Immature natural killer cell (primary cell): Measurements from ENCODE around the gene ARSA. TPM values are rescaled to one million over a fixed set of nuclear protein-coding genes. Genes with fewer than 3 reads are reported as not detected.
"Not testable (repeated sequence)": the region's sequence is repeated elsewhere in the genome, so short reads cannot be mapped to it uniquely, and the experiment has no call there.

Source experiments
- DNase-seq, 3 donors: peaks; one replicate each; pipeline ENCODE4 v3.0.0; 2022; ENCODE audit warnings: mixed read lengths in 1 of 3
- H3K27ac Mint-ChIP-seq, 6 donors: one replicate each; pipeline ENCODE4 v1.8.0; 2020; ENCODE audit warnings: mixed read lengths in 6 of 6, mild to moderate bottlenecking in 5 of 6, inconsistent platforms in 4 of 6, moderate library complexity in 3 of 6
- H3K27me3 Mint-ChIP-seq, 3 donors: one replicate each; pipeline ENCODE4 v1.8.0; 2020 to 2021; ENCODE audit warnings: low read depth in 3 of 3, mild to moderate bottlenecking in 3 of 3, mixed read lengths in 3 of 3, moderate library complexity in 3 of 3, inconsistent platforms in 1 of 3
- H3K36me3 Mint-ChIP-seq, 3 donors: one replicate each; pipeline ENCODE4 v1.8.0; 2020; ENCODE audit warnings: mixed read lengths in 3 of 3, inconsistent platforms in 2 of 3, mild to moderate bottlenecking in 2 of 3
- H3K4me1 Mint-ChIP-seq, 2 donors: one replicate each; pipeline ENCODE4 v1.8.0; 2020; ENCODE audit warnings: inconsistent platforms in 2 of 2, mild to moderate bottlenecking in 2 of 2, mixed read lengths in 2 of 2, moderate library complexity in 1 of 2
- H3K4me3 Mint-ChIP-seq, 5 donors: one replicate each; pipeline ENCODE4 v1.8.0; 2020; ENCODE audit warnings: mild to moderate bottlenecking in 5 of 5, mixed read lengths in 5 of 5, inconsistent platforms in 3 of 5, moderate library complexity in 3 of 5
- H3K9me3 Mint-ChIP-seq, 6 donors: one replicate each; pipeline ENCODE4 v1.8.0; 2020; ENCODE audit warnings: mild to moderate bottlenecking in 6 of 6, mixed read lengths in 6 of 6, inconsistent platforms in 4 of 6, moderate library complexity in 3 of 6
- polyA plus RNA-seq, 3 donors: library from polyadenylated mRNA; unstranded; fragments of 300-500 nt; fragmentation: Illumina TruSeq; gene quantifications; one replicate each; pipeline ENCODE4 v1.2.3, GENCODE V29; 2021

The ARSA gene
- polyA plus RNA-seq, 3 donors from 2014 or later: 3.8 to 11.2 (median 7.7) TPM

DNA sequence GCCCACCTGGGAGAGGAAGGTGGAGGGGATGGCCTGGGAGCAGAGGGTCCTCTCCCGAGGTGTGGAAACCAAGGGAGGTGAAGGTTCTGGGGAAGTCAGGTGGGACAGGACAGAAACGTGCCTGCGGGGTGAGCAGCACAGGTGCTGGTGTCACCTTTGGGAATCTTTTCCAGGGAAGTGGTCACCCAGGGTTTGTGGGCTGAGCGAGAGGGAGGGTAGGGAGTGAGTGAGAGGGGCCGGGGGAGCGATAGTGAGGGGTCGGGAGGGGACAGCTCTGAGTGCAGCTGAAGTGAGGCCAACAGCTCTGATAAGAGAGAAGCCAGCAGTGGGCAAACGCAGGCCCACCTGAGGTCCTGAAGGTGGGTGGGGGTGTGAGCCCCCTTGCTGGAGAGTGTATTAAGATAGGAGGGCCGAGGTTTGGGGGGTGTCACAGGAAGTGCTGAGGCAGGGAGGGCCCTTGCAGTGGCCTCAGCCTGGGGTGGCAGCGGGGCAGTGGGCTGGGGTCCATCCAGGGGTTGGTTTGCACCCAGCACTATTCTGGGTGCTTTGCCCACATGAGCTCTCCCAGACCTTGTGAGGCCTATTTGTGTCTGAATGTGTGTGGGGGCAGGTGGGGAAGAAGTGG, 43.1 kb upstream of the ARSA start:
- DNase-seq: no peak
- peaks cover 0 to 2% (median 0%) of the 10 kb centered on the region in 6 donors for H3K9me3 Mint-ChIP-seq
- peaks cover 0 to 3% (median 0%) of the 10 kb centered on the region in 3 donors for H3K36me3 Mint-ChIP-seq
- no peak overlapping the region for H3K27ac Mint-ChIP-seq
- H3K4me3 Mint-ChIP-seq: peak overlapping the region in 1 of 5 donors; percentile 15
- peaks cover 15 to 60% (median 16%) of the 10 kb centered on the region in 3 donors for H3K27me3 Mint-ChIP-seq
- H3K4me1 Mint-ChIP-seq: peaks cover 0 to 18% of the 10 kb centered on the region in 2 donors

DNA sequence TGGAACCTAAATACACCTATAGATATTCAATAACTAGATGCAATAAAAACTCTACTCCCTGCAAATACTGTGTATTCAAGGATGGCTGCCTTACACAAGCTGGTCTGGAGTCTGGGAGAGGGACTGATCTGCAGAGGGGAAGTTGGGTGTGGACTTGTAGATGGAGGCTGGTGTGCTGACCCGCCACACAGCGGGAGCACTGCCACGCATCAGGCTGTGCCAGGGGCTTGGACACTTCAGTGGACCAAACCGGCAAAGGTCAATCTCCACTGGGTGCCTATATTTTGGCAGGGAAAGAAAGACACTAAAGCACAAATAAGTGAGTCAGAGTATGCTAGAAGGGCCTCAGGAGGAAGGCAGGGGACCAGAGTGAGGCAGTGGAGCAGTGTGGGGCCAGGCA, 42.6 kb upstream of the ARSA start:
- Mint-ChIP-seq H3K36me3 (peaks cover 0 to 3% (median 0%) of the 10 kb centered on the region in 3 donors), H3K4me3 (peak overlapping the region in 2 of 5 donors; percentile 2 to 15), H3K9me3 (peaks cover 0 to 2% (median 0%) of the 10 kb centered on the region in 6 donors), H3K4me1 (peaks cover 0 to 15% of the 10 kb centered on the region in 2 donors), H3K27ac (no peak overlapping the region), H3K27me3 (peaks cover 13 to 55% (median 13%) of the 10 kb centered on the region in 3 donors)
- no peak for DNase-seq

DNA sequence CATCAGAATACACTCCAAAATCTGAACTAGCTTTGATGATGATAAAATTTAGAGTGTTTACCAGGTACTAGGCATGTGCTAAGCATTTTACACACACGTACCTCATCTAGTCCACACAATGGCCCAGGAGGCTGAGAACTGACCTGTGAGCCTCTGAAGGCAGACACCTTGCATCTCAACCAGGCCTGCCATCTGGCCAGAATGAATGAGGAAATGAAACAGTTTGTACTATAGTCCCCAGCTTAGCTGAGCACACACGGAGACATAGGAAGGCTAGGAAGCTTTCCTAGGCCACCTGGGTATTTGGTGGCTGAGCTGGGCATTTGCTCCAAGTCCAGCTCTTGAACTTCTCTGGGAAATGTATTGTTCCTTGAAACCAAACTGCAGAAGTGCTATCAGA, 37.8 kb upstream of the ARSA start:
- no peak overlapping the region for H3K4me3 Mint-ChIP-seq
- peaks cover 0 to 5% (median 0%) of the 10 kb centered on the region in 6 donors for H3K9me3 Mint-ChIP-seq
- H3K36me3 Mint-ChIP-seq: no peaks in the 10 kb centered on the region
- DNase-seq: no peak
- H3K4me1 Mint-ChIP-seq: no peaks in the 10 kb centered on the region
- H3K27ac Mint-ChIP-seq: no peak overlapping the region
- peaks cover 4 to 35% (median 5%) of the 10 kb centered on the region in 3 donors for H3K27me3 Mint-ChIP-seq

DNA sequence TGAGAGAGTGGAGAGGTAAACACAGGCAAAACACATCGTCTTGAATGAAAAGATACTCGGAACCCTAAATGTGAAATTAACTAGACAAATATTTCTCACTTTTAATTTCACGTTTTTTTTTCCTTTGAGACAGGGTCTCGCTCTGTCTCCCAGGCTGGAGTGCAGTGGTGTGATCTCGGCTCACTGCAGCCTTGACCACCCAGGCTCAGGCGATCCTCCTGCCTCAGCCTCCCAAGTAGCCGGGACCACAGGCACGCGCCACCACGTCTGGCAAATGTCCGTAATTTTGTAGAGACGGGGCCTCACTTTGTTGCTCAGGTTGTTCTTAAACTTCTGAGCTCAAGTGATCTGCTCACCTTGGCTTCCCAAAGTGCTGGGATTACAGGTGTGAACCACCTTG, 37.3 kb upstream of the ARSA start:
- Mint-ChIP-seq H3K27ac (no peak overlapping the region), H3K4me1 (no peaks in the 10 kb centered on the region), H3K4me3 (no peak overlapping the region), H3K9me3 (peaks cover 0 to 3% (median 0%) of the 10 kb centered on the region in 6 donors), H3K27me3 (peaks cover 2 to 32% (median 3%) of the 10 kb centered on the region in 3 donors), H3K36me3 (no peaks in the 10 kb centered on the region)
- DNase-seq: no peak

DNA sequence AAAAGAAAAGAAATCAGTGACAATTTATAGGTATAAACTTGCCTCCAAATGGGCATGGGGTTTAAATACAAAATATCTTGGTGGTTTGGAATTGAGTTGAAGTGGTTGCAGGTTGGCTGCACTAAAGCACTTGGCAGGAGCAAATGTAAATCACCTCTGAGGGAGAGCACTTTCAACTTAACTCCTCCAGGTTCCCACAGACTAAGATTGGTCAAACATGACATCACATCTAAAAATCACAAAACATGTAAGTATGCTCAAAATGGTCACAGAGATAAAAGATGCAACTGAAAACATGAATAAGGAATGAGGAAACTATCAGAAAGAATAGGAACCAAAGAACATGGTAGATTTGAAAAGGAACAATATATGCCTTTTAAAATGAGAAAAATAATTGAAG, 32.4 kb upstream of the ARSA start:
- Mint-ChIP-seq H3K27me3 (peaks cover 1 to 20% (median 2%) of the 10 kb centered on the region in 3 donors), H3K4me1 (no peaks in the 10 kb centered on the region), H3K27ac (no peak overlapping the region), H3K4me3 (no peak overlapping the region), H3K36me3 (no peaks in the 10 kb centered on the region), H3K9me3 (peaks cover 0 to 5% (median 0%) of the 10 kb centered on the region in 6 donors)
- DNase-seq: no peak

DNA sequence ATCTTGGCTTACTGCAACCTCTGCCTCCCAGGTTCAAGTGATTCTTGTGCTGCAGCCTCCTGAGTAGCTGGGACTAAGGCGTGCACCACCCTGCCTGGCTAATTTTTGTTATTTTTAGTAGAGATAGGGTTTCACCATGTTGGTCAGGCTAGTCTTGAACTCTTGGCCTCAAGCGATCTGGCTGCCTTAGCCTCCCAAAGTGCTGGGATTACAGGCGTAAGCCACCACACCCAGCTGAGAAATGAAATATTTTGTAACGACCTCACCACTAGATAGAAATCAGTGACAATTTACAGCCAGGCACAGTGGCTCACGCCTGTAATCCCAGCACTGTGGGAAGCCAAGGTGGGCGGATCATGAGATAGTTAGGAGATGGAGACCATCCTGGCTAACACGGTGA, 31.8 kb upstream of the ARSA start:
- not testable (repeated sequence) for H3K36me3 Mint-ChIP-seq, DNase-seq, H3K4me3 Mint-ChIP-seq, H3K27ac Mint-ChIP-seq, H3K9me3 Mint-ChIP-seq, H3K4me1 Mint-ChIP-seq
- H3K27me3 Mint-ChIP-seq: peaks cover 1 to 22% (median 2%) of the 10 kb centered on the region in 3 donors

DNA sequence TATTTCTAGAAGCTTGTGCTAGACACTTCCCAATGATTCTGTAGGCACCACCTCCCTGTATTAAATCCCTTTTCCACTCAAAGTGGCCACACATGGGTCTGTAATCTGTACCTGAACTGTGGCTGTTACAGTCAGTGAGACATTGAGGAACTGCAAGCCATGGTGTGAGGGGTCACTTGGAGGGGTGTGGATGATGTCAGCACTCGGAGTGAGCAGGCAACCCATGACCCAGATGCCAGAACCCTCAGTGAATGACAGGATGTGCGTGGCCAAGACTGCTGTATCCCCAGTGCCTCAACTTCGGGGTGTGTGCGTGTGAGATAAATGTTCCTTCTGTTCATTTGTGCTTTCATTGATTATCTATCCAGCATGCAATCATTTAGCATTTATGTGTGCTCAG, 30.0 kb upstream of the ARSA start:
- Mint-ChIP-seq H3K27me3 (peaks cover 1 to 27% (median 2%) of the 10 kb centered on the region in 3 donors), H3K36me3 (no peaks in the 10 kb centered on the region), H3K4me3 (no peak overlapping the region), H3K9me3 (peaks cover 0 to 5% (median 0%) of the 10 kb centered on the region in 6 donors), H3K4me1 (no peaks in the 10 kb centered on the region), H3K27ac (no peak overlapping the region)
- DNase-seq: no peak

DNA sequence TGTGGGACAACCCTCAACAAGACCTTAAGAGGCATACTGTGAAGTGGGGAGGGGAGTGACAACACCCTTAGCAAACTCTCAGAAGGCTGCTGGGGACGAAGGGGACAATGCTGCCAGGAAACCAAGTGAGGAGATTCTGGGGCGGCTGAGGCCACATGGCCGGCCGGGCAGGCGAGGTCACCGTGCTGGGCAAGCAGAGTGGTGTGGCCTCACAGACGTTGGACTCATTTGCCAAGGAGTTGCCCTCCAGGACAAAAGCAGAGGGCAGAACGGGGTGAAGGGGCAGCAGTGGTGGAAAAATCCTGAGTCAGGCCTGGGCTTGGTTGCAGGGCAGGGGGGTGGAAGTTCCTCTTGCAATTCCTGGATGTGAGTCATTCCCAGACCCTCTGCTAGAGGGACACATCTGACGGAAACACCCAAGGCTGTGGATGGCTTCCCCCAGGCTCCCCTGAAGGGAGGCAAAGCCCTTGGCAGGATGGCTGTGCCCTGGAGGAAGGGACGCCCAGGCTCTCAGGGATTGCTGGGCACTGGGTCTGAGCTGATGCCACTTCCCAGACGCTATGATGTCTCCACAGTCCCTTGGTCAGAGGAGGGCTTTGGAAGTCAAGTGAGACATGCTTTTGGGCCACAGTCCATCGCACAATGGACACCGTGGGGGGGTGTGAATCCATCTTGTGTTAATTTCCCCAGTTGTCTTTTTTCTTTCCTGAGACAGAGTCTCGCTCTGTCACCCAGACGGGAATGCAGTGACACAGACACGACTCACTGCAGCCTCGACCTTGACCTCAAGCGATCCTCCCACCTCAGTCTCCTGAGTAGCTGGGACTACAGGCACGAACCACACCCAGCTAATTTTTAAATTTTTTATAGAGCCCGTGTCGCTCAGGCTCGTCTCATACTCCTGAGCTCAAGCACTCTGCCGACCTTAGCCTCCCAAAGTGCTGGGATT, 28.4 kb upstream of the ARSA start:
- H3K27me3 Mint-ChIP-seq: peaks cover 1 to 22% (median 3%) of the 10 kb centered on the region in 3 donors
- DNase-seq: no peak
- H3K4me1 Mint-ChIP-seq: no peaks in the 10 kb centered on the region
- no peak overlapping the region for H3K27ac Mint-ChIP-seq
- no peaks in the 10 kb centered on the region for H3K36me3 Mint-ChIP-seq
- H3K9me3 Mint-ChIP-seq: peaks cover 0 to 4% (median 0%) of the 10 kb centered on the region in 6 donors
- H3K4me3 Mint-ChIP-seq: no peak overlapping the region

DNA sequence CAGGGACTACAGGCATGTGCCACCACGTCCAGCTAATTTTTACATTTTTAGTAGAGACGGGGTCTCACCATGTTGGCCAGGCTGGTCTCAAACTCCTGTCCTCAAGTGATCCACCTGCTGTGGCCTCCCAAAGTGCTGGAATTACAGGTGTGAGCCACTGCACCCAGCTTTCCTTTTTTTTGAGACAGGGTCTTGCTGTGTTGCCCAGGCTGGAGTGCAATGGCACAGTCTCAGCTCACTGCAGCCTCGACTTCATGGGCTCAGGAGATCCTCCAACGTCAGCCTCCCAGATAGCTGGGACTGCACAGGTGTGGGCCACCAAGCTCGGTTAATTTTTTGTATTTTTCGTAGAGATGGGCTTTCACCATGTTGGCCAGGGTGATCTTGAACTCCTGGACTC, 26.7 kb upstream of the ARSA start:
- H3K36me3 Mint-ChIP-seq: not testable (repeated sequence)

DNA sequence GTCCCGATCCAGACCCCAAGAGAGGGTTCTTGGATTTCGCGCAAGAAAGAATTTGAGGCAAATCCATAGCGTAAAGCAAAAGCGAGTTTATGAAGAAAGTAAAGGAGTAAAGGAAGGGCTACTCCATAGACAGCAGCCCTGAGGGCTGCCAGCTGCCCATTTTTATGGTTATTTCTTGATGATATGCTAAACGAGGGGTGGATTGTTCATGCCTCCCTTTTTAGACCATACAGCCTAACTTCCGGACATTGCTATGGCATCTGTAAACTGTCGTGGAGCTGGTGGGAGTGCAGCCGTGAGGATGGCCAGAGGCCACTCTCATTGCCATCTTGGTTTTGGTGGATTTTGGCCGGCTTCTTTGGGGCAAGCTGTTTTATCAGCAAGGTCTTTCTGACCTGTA, 25.3 kb upstream of the ARSA start:
- H3K27me3 Mint-ChIP-seq: peaks cover 2 to 14% (median 4%) of the 10 kb centered on the region in 3 donors
- no peak overlapping the region for H3K27ac Mint-ChIP-seq
- no peaks in the 10 kb centered on the region for H3K4me1 Mint-ChIP-seq
- H3K4me3 Mint-ChIP-seq: no peak overlapping the region
- H3K9me3 Mint-ChIP-seq: peaks cover 0 to 5% (median under 1%) of the 10 kb centered on the region in 6 donors
- no peak for DNase-seq
- no peaks in the 10 kb centered on the region for H3K36me3 Mint-ChIP-seq

More for the DNA sequence above, 26.7 kb upstream of the ARSA start:
- not testable (repeated sequence) for H3K4me3 Mint-ChIP-seq, DNase-seq, H3K27ac Mint-ChIP-seq, H3K9me3 Mint-ChIP-seq, H3K4me1 Mint-ChIP-seq
- H3K27me3 Mint-ChIP-seq: peaks cover 1 to 17% (median 4%) of the 10 kb centered on the region in 3 donors

DNA sequence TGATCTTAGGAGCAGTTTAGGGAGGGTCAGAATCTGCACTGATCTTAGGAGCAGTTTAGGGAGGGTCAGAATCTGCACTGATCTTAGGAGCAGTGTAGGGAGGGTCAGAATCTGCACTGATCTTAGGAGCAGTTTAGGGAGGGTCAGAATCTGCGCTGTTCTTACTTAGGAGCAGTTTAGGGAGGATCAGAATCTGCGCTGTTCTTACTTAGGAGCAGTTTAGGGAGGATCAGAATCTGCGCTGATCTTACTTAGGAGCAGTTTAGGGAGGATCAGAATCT, 15.8 kb upstream of the ARSA start:
- not testable (repeated sequence) for H3K9me3 Mint-ChIP-seq, H3K4me3 Mint-ChIP-seq, DNase-seq

DNA sequence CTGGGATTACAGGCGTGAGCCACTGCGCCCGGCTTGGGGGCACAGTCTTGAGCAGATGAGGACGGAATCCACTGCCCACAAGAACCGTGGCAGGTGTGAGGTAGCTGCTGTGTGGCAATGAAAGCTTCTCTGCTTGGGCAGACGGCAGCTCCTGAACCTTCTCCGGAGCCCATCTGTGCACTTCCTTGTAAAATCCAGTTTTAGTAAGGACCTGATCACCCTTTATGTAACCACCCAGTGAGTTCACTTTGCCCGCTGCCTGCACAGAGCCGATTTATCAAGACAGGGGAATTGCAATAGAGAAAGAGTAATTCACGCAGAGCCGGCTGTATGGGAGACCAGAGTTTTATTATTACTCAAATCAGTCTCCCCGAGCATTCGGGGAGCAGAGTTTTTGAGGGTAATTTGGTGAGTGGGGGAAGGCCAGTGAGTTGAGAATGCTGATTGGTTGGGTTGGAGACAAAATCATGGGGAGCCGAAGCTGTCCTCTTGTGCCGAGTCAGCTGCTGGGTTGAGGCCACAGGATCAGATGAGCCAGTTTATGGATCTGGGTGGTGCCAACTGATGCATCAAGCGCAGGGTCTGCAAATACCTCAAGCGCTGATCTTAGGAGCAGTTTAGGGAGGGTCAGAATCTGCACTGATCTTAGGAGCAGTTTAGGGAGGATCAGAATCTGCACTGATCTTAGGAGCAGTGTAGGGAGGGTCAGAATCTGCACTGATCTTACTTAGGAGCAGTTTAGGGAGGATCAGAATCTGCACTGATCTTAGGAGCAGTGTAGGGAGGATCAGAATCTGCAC, 15.3 kb upstream of the ARSA start:
- DNase-seq, H3K27ac Mint-ChIP-seq, H3K4me3 Mint-ChIP-seq, H3K4me1 Mint-ChIP-seq, H3K9me3 Mint-ChIP-seq, H3K36me3 Mint-ChIP-seq: not testable (repeated sequence)
- peaks cover 5 to 13% (median 6%) of the 10 kb centered on the region in 3 donors for H3K27me3 Mint-ChIP-seq

More for the DNA sequence above, 15.8 kb upstream of the ARSA start:
- not testable (repeated sequence) for H3K36me3 Mint-ChIP-seq, H3K27ac Mint-ChIP-seq, H3K4me1 Mint-ChIP-seq
- peaks cover 5 to 13% (median 6%) of the 10 kb centered on the region in 3 donors for H3K27me3 Mint-ChIP-seq

DNA sequence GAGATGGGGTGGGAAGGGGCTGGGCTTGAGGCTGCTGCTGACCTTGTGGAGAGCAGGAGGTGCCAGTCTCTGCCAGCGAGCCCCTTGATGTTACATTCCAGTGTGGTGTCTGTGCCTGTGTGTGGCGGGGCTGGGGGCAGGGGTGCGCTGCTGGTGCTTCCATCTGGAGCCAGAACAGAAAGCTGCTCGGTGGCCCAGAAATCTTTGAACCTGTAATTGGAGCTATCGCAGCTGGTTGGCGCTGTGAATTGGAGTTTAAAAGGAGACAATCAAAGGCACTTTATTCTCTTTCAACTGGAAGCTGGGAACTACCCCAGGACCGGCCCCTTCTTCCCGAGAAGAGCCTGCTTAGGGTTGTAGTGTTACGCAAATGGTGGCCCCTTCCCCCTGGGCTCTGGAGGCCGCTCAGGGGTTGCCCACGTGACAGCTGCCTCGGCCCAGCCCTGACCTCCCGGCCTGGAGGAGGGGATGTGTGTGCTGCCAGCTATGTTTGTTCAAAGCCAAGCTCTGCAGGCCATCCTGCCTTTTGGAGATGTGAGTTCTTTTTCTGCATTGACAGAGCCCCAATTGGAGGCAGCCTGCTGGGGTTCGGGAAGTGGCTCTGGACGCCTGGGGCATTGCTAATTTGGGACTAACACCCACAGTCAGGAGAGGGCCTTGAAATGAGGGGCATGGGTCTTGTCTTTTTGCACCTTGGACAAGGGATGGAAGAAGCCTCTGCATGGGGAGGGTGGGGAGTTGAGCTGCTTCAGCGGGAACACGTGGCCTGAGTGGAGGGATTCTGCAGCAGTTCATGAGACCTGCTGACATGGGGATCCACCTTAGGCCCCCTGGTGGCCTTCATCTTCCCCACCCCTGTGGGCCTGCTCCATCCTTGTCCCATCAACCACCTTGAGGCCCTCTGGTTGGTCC, 14.0 kb upstream of the ARSA start:
- H3K36me3 Mint-ChIP-seq: no peaks in the 10 kb centered on the region
- peaks cover 5 to 13% (median 6%) of the 10 kb centered on the region in 3 donors for H3K27me3 Mint-ChIP-seq

More for the DNA sequence above, 14.0 kb upstream of the ARSA start:
- H3K4me1 Mint-ChIP-seq: no peaks in the 10 kb centered on the region
- no peak overlapping the region for H3K27ac Mint-ChIP-seq
- H3K9me3 Mint-ChIP-seq: no peaks in the 10 kb centered on the region
- H3K4me3 Mint-ChIP-seq: no peak overlapping the region
- no peak for DNase-seq
